GM19468 (cell line): Measurements from ENCODE around the gene GREB1L.

Experiments used
- ATAC-seq: cut with Tn5 transposase; IDR thresholded peaks from one replicate; pipeline ENCODE4 v1.9.1; 2021; ENCODE audit warnings: mild to moderate bottlenecking, moderate library complexity, moderate number of reproducible peaks; ENCODE audit not compliant: unreplicated experiment; ENCODE audit errors: extremely low read depth

Gene GREB1L

GRCh38 chr18:21472741-21473140 is 230.7 kb downstream of the GREB1L start:
- ATAC-seq: no peak

GRCh38 chr18:21474621-21475020 is 232.6 kb downstream of the GREB1L start:
- no peak for ATAC-seq

GRCh38 chr18:21479721-21480120 is 237.7 kb downstream of the GREB1L start:
- no peak for ATAC-seq

GRCh38 chr18:21481739-21482138 is 239.7 kb downstream of the GREB1L start:
- ATAC-seq: no peak

GRCh38 chr18:21483051-21483450 is 241.0 kb downstream of the GREB1L start:
- ATAC-seq: no peak

- no peak for ATAC-seq
Measured at GRCh38 chr18:21484851-21485636, 243.0 kb downstream of the GREB1L start.

- no peak for ATAC-seq
Measured at GRCh38 chr18:21486905-21487437, 244.9 kb downstream of the GREB1L start.

GRCh38 chr18:21489119-21489750 is 247.2 kb downstream of the GREB1L start:
- ATAC-seq: no peak

GRCh38 chr18:21489919-21490495 is 248.0 kb downstream of the GREB1L start:
- no peak for ATAC-seq

GRCh38 chr18:21490748-21491147 is 248.7 kb downstream of the GREB1L start:
- no peak for ATAC-seq

- ATAC-seq: no peak
Measured at GRCh38 chr18:21496277-21496835, 254.3 kb downstream of the GREB1L start.

- no peak for ATAC-seq
Measured at GRCh38 chr18:21499997-21500396, 258.0 kb downstream of the GREB1L start.

- no peak for ATAC-seq
Measured at GRCh38 chr18:21502661-21503060, 260.6 kb downstream of the GREB1L start.

GRCh38 chr18:21507913-21508701 is 266.1 kb downstream of the GREB1L start:
- no peak for ATAC-seq

- ATAC-seq: no peak
Measured at GRCh38 chr18:21509062-21509461, 267.0 kb downstream of the GREB1L start.

- ATAC-seq: no peak
Measured at GRCh38 chr18:21513292-21513691, 271.3 kb downstream of the GREB1L start.

- no peak for ATAC-seq
Measured at GRCh38 chr18:21513741-21514140, 271.7 kb downstream of the GREB1L start.

- no peak for ATAC-seq
Measured at GRCh38 chr18:21522530-21522929, 280.5 kb downstream of the GREB1L start.

GRCh38 chr18:21525916-21526315 is 283.9 kb downstream of the GREB1L start:
- no peak for ATAC-seq

- ATAC-seq: no peak
Measured at GRCh38 chr18:21526463-21526862, 284.4 kb downstream of the GREB1L start.
